GM23338 (cell line): ENCODE results near the gene UNK. TPM values are rescaled to one million over a fixed set of nuclear protein-coding genes. Genes with fewer than 3 reads are reported as not detected.

ENCODE experiments used
- ATAC-seq: fragments of 200-7000 bp; cut with Tn5 transposase; 3 replicates; pipeline ENCODE4 v1.9.1; 2020
- DNase-seq: peaks from one replicate; pipeline ENCODE4 v3.0.0-alpha.2; 2015; ENCODE audit warnings: low spot score
- H2AFZ ChIP-seq: fragments of 200-600 bp; sonication (generic); 2 replicates; pipeline ENCODE4 v1.8.0; 2016; ENCODE audit warnings: antibody characterized with exemption, mild to moderate bottlenecking, moderate library complexity
- H3F3A ChIP-seq: fragments of 200-600 bp; sonication (generic); replicated peaks from 2 replicates; pipeline ENCODE4 v1.8.0; 2017; ENCODE audit warnings: antibody characterized with exemption, mixed run types, low read depth
- H3K27ac ChIP-seq: fragments of 200-600 bp; sonication (generic); 2 replicates; pipeline ENCODE4 v1.6.1; 2016; ENCODE audit warnings: low read depth
- H3K27me3 ChIP-seq: fragments of 200-600 bp; sonication (generic); 2 replicates; pipeline ENCODE4 v1.8.0; 2016; ENCODE audit warnings: mild to moderate bottlenecking, mixed run types, moderate library complexity; ENCODE audit not compliant: insufficient read depth
- H3K36me3 ChIP-seq: fragments of 200-600 bp; sonication (generic); 2 replicates; pipeline ENCODE4 v1.8.0; 2016; ENCODE audit warnings: mild to moderate bottlenecking; ENCODE audit not compliant: insufficient read depth
- H3K4me1 ChIP-seq: fragments of 200-600 bp; sonication (generic); 2 replicates; pipeline ENCODE4 v1.8.0; 2016; ENCODE audit warnings: mild to moderate bottlenecking, moderate library complexity; ENCODE audit not compliant: insufficient read depth
- H3K4me2 ChIP-seq: fragments of 200-600 bp; sonication (generic); 2 replicates; pipeline ENCODE4 v1.7.1; 2017; ENCODE audit warnings: mixed run types
- H3K4me3 ChIP-seq: fragments of 200-600 bp; sonication (generic); 2 replicates; pipeline ENCODE4 v1.6.1; 2016; ENCODE audit warnings: mixed run types
- H3K79me2 ChIP-seq: fragments of 200-600 bp; sonication (generic); replicated peaks from 2 replicates; pipeline ENCODE4 v1.8.0; 2017; ENCODE audit warnings: mild to moderate bottlenecking; ENCODE audit not compliant: insufficient read depth
- H3K9me2 ChIP-seq: fragments of 200-600 bp; sonication (generic); 2 replicates; pipeline ENCODE4 v1.8.0; 2017; ENCODE audit not compliant: insufficient read depth
- H4K20me1 ChIP-seq: fragments of 200-600 bp; sonication (generic); replicated peaks from 2 replicates; pipeline ENCODE4 v1.8.0; 2017; ENCODE audit warnings: mild to moderate bottlenecking; ENCODE audit not compliant: insufficient read depth
- H3K27ac Mint-ChIP-seq: 2 replicates; pipeline ENCODE4 v1.8.0; 2020; ENCODE audit warnings: inconsistent platforms, mild to moderate bottlenecking, moderate library complexity, mixed read lengths
- H3K27me3 Mint-ChIP-seq: 3 replicates; pipeline ENCODE4 v1.8.0; 2022; ENCODE audit warnings: low read depth, mild to moderate bottlenecking, moderate library complexity, mixed read lengths, inconsistent platforms; ENCODE audit not compliant: insufficient read depth, poor library complexity
- H3K36me3 Mint-ChIP-seq: 3 replicates; pipeline ENCODE4 v1.8.0; 2021; ENCODE audit warnings: low read depth, mild to moderate bottlenecking, inconsistent platforms, moderate library complexity, mixed read lengths
- H3K4me1 Mint-ChIP-seq: 3 replicates; pipeline ENCODE4 v1.8.0; 2020; ENCODE audit warnings: mild to moderate bottlenecking, inconsistent platforms, mixed read lengths
- H3K4me3 Mint-ChIP-seq: 3 replicates; pipeline ENCODE4 v1.8.0; 2021; ENCODE audit warnings: moderate library complexity, mild to moderate bottlenecking, inconsistent platforms, mixed read lengths
- H3K9me3 Mint-ChIP-seq: 3 replicates; pipeline ENCODE4 v1.8.0; 2020; ENCODE audit warnings: moderate library complexity, mild to moderate bottlenecking, inconsistent platforms, mixed read lengths
- ETS1 ChIP-seq: IDR thresholded peaks from 2 replicates; pipeline ENCODE4 v1.6.1; 2016; ENCODE audit warnings: antibody characterized with exemption
- EZH2 ChIP-seq: fragments of 200-600 bp; sonication (generic); IDR thresholded peaks from one replicate; pipeline ENCODE4 v1.8.0; 2017; ENCODE audit warnings: antibody characterized with exemption, mild to moderate bottlenecking, low read depth; ENCODE audit not compliant: unreplicated experiment
- EZH2phosphoT487 ChIP-seq: fragments of 200-600 bp; sonication (generic); IDR thresholded peaks from one replicate; pipeline ENCODE4 v1.8.1; 2018; ENCODE audit warnings: antibody characterized with exemption; ENCODE audit not compliant: unreplicated experiment
- JUNB ChIP-seq: IDR thresholded peaks from one replicate; pipeline ENCODE4 v1.6.1; 2016; ENCODE audit warnings: antibody characterized with exemption; ENCODE audit not compliant: unreplicated experiment
- NANOG ChIP-seq: IDR thresholded peaks from 2 replicates; pipeline ENCODE4 v1.6.1; 2016; ENCODE audit warnings: antibody characterized with exemption, borderline replicate concordance
- POLR2AphosphoS5 ChIP-seq: IDR thresholded peaks from 2 replicates; pipeline ENCODE4 v1.6.1; 2016; ENCODE audit warnings: antibody characterized with exemption, low read depth
- REST ChIP-seq: IDR thresholded peaks from one replicate; pipeline ENCODE4 v1.6.1; 2018; ENCODE audit warnings: antibody characterized with exemption; ENCODE audit not compliant: unreplicated experiment
- STAT1 ChIP-seq: IDR thresholded peaks from one replicate; pipeline ENCODE4 v1.6.1; 2016; ENCODE audit warnings: antibody characterized with exemption; ENCODE audit not compliant: unreplicated experiment
- ZNF331 ChIP-seq: fragments of 250-450 bp; sonication (Bioruptor Pico); IDR thresholded peaks from 2 replicates; pipeline ENCODE4 v1.5.0; 2020; ENCODE audit warnings: low read depth, mild to moderate bottlenecking, moderate library complexity
- ZNF462 ChIP-seq: fragments of 250-450 bp; sonication (Bioruptor Pico); IDR thresholded peaks from 2 replicates; pipeline ENCODE4 v1.5.0; 2020; ENCODE audit warnings: mild to moderate bottlenecking, moderate library complexity
- polyA plus RNA-seq: library from polyadenylated mRNA; unstranded; fragments of >200 nt; fragmentation: Nextera tagmentation; extraction: Ambion mirVana; gene quantifications from 2 replicates; pipeline ENCODE4 v1.2.1, GENCODE V29; 2016
- total RNA-seq: library from RNA; depleted of rRNA; stranded (reverse); fragments of >200 nt; shearing (Covaris generic); gene quantifications from 2 replicates; pipeline ENCODE4 v1.2.3, GENCODE V29; 2014

The UNK gene
- total and polyA plus RNA-seq, 2 experiments from 2014 or later = 21.8 to 65.2 TPM

- TF ChIP-seq REST (no peak), JUNB (no peak), ZNF331 (CRISPR knock-in tag) (no peak), EZH2phosphoT487 (no peak), POLR2AphosphoS5 (no peak), STAT1 (no peak), NANOG (no peak), EZH2 (no peak), ETS1 (no peak)
Observed at GRCh38 chr17:75849279-75849646, 64.7 kb downstream of the UNK start (continued).

- Histone ChIP-seq H4K20me1 (0 out of 2 replicates have a peak, but pooled peaks cover 10% of the 10 kb centered on the region), H3K9me2 (no peaks in the 10 kb centered on the region), H3K4me2 (no peak overlapping the region), H3K4me1 (peaks cover 16% of the 10 kb centered on the region), H3K27me3 (no peaks in the 10 kb centered on the region), H3K36me3 (peaks cover 15% of the 10 kb centered on the region; the same call in 1 of the 2 replicates), H2AFZ (no peak overlapping the region), H3K27ac (no peak overlapping the region), H3K4me3 (no peak overlapping the region), H3F3A (peaks cover 17% of the 10 kb centered on the region), H3K79me2 (peaks cover 19% of the 10 kb centered on the region)
- Mint-ChIP-seq H3K36me3 (peaks cover 57% of the 10 kb centered on the region), H3K4me3 (no peak overlapping the region), H3K27ac (no peak overlapping the region), H3K9me3 (no peaks in the 10 kb centered on the region), H3K4me1 (peaks cover 18% of the 10 kb centered on the region), H3K27me3 (peaks cover 12% of the 10 kb centered on the region)
- DNase-seq = no peak
- ATAC-seq = no peak
- TF ChIP-seq NANOG = no peak
- no peak for TF ChIP-seq ZNF462 (CRISPR knock-in tag)
Observed at GRCh38 chr17:75849724-75850123, 65.1 kb downstream of the UNK start.
